HCT116 (cell line): ENCODE measurements around the gene METTL15. TPM values are rescaled to one million over a fixed set of nuclear protein-coding genes. Genes with fewer than 3 reads are reported as not detected.

ENCODE experiments used
- ATAC-seq: fragments of 200-7000 bp; cut with Tn5 transposase; 2 replicates; pipeline ENCODE4 v1.9.1; 2020; ENCODE audit warnings: mild to moderate bottlenecking, moderate library complexity
- BruUV-seq: library from RNA; stranded (reverse); fragments of 400-500 nt; replicated peaks from 2 replicates; lab custom pipeline; 2021; lab: Mats Ljungman, UMichigan
- CTCF ChIA-PET: fragments of 300-600 bp; sonication (Branson Sonifier 250); formaldehyde crosslinking; loops from one replicate; lab custom pipeline; 2021; ENCODE audit warnings: antibody characterized with exemption; lab: Charles Lee
- POLR2A ChIA-PET: fragments of 300-600, 350-600 bp; sonication (Branson Sonifier 250); formaldehyde crosslinking; loops from one replicate; lab custom pipeline; 2021; ENCODE audit warnings: antibody characterized with exemption; lab: Charles Lee
- RAD21 ChIA-PET, 2 experiments: fragments of 300-600 bp; sonication (Branson Sonifier 250); formaldehyde crosslinking; loops; one replicate each; lab custom pipeline; 2023; ENCODE audit warnings: low total read pairs in 2 of 2; ENCODE audit not compliant: uncharacterized antibody in 2 of 2, unreplicated experiment in 2 of 2, low non-redundant PET in 1 of 2; lab: Charles Lee
- DNase-seq: peaks from one replicate; pipeline ENCODE4 v3.0.0-alpha.2; 2010; ENCODE audit warnings: low read depth, low spot score
- H2AFZ ChIP-seq: fragments of 200-600 bp; shearing (Covaris generic), sonication (generic); 2 replicates; pipeline ENCODE4 v1.6.1; 2017; ENCODE audit warnings: low read depth, mixed run types, mixed read lengths, antibody characterized with exemption, low read length; ENCODE audit not compliant: poor library complexity, severe bottlenecking
- H3K27ac ChIP-seq: 2 replicates; pipeline ENCODE4 v1.5.1; 2012; ENCODE audit warnings: low read depth, low read length
- H3K27me3 ChIP-seq: fragments of 200-600 bp; sonication (generic); 2 replicates; pipeline ENCODE4 v1.6.1; 2016; ENCODE audit warnings: mixed run types, low read length, mixed read lengths; ENCODE audit not compliant: insufficient read depth
- H3K36me3 ChIP-seq, 2 experiments: fragments of 200-500 bp in 1 of 2; fragments of 200-600 bp in 1 of 2; sonication (Bioruptor generic) in 1 of 2; sonication (generic) in 1 of 2; 2 replicates each; pipeline versions ENCODE4 v1.5.1 to v1.6.1; 2014 to 2016; ENCODE audit warnings: low read length in 2 of 2, inconsistent platforms in 1 of 2, mixed read lengths in 1 of 2, mixed run types in 1 of 2; ENCODE audit not compliant: insufficient read depth in 2 of 2, control insufficient read depth in 1 of 2
- H3K4me1 ChIP-seq, 2 experiments: fragments of 200-600 bp in 1 of 2; sonication (generic) in 1 of 2; 2 replicates each; pipeline versions ENCODE4 v1.5.1 to v1.6.1; 2012 to 2017; ENCODE audit warnings: low read length in 2 of 2, inconsistent platforms in 1 of 2, mild to moderate bottlenecking in 1 of 2, mixed read lengths in 1 of 2, mixed run types in 1 of 2, moderate library complexity in 1 of 2; ENCODE audit not compliant: insufficient read depth in 2 of 2, control insufficient read depth in 1 of 2
- H3K4me2 ChIP-seq: fragments of 200-600 bp; sonication (generic); 2 replicates; pipeline ENCODE4 v1.6.1; 2017; ENCODE audit warnings: mixed run types, low read length, mixed read lengths
- H3K4me3 ChIP-seq, 2 experiments: fragments of 200-600 bp in 1 of 2; sonication (generic) in 1 of 2; replicated peaks in 1 of 2; 2 replicates each; pipeline ENCODE4 v1.5.1; 2011 to 2016; ENCODE audit warnings: low read length in 2 of 2, control low read depth in 1 of 2, low read depth in 1 of 2, mild to moderate bottlenecking in 1 of 2, mixed read lengths in 1 of 2, mixed run types in 1 of 2
- H3K79me2 ChIP-seq: fragments of 200-600 bp; sonication (generic); 2 replicates; pipeline ENCODE4 v1.6.1; 2017; ENCODE audit warnings: mild to moderate bottlenecking, mixed run types, low read length, moderate library complexity, mixed read lengths; ENCODE audit not compliant: insufficient read depth
- H3K9ac ChIP-seq: fragments of 200-600 bp; sonication (generic); 2 replicates; pipeline ENCODE4 v1.6.1; 2016; ENCODE audit warnings: low read length, mixed read lengths
- H3K9me2 ChIP-seq: fragments of 200-600 bp; sonication (generic), shearing (Covaris generic); 2 replicates; pipeline ENCODE4 v1.6.1; 2017; ENCODE audit warnings: mixed run types, mild to moderate bottlenecking, moderate library complexity; ENCODE audit not compliant: insufficient read depth
- H3K9me3 ChIP-seq, 2 experiments: fragments of 200-500 bp in 1 of 2; fragments of 200-600 bp in 1 of 2; sonication (Bioruptor generic) in 1 of 2; sonication (generic) in 1 of 2; 2 replicates each; pipeline ENCODE4 v1.6.1; 2014 to 2017; ENCODE audit warnings: low read length in 2 of 2, mixed read lengths in 2 of 2, inconsistent platforms in 1 of 2, low read depth in 1 of 2, mild to moderate bottlenecking in 1 of 2, mixed run types in 1 of 2, moderate library complexity in 1 of 2; ENCODE audit not compliant: control insufficient read depth in 1 of 2, insufficient read depth in 1 of 2
- H4K20me1 ChIP-seq: fragments of 200-600 bp; sonication (generic), shearing (Covaris generic); 2 replicates; pipeline ENCODE4 v1.6.1; 2017; ENCODE audit warnings: mixed run types, mild to moderate bottlenecking, moderate library complexity; ENCODE audit not compliant: insufficient read depth
- ATF3 ChIP-seq: IDR thresholded peaks from 2 replicates; pipeline ENCODE4 v1.6.1; 2012
- CBX3 ChIP-seq: IDR thresholded peaks from 2 replicates; pipeline ENCODE4 v1.6.1; 2012; ENCODE audit warnings: low read depth
- ELF1 ChIP-seq: IDR thresholded peaks from 2 replicates; pipeline ENCODE4 v1.6.1; 2012; ENCODE audit warnings: low read depth, borderline replicate concordance
- FOSL1 ChIP-seq: IDR thresholded peaks from 2 replicates; pipeline ENCODE4 v1.6.1; 2012; ENCODE audit warnings: low read depth
- JUND ChIP-seq: IDR thresholded peaks from 2 replicates; pipeline ENCODE4 v1.6.1; 2012
- RAD21 ChIP-seq: IDR thresholded peaks from 2 replicates; pipeline ENCODE4 v1.6.1; 2012; ENCODE audit warnings: low read depth, mild to moderate bottlenecking
- REST ChIP-seq: IDR thresholded peaks from 2 replicates; pipeline ENCODE4 v1.6.1; 2012; ENCODE audit warnings: low read depth
- SIN3A ChIP-seq: IDR thresholded peaks from 2 replicates; pipeline ENCODE4 v1.6.1; 2012; ENCODE audit warnings: low read depth
- SP1 ChIP-seq: IDR thresholded peaks from 2 replicates; pipeline ENCODE4 v1.6.1; 2012; ENCODE audit warnings: low read depth
- YY1 ChIP-seq: IDR thresholded peaks from 2 replicates; pipeline ENCODE4 v1.6.1; 2011; ENCODE audit warnings: low read length, low read depth, moderate library complexity, mild to moderate bottlenecking; ENCODE audit not compliant: insufficient replicate concordance; ENCODE audit errors: extremely low read depth
- ZNF274 ChIP-seq: fragments of 200-500 bp; sonication (Bioruptor generic); IDR thresholded peaks from 2 replicates; pipeline ENCODE4 v1.6.1; 2014; ENCODE audit warnings: mild to moderate bottlenecking, low read depth, low read length, inconsistent platforms
- intact Hi-C: fragments of 100-400 bp; cut with micrococcal nuclease; formaldehyde crosslinking; loops from 2 replicates; pipeline ENCODE4 v1.10.0; 2022
- total RNA-seq: library from RNA; stranded (reverse); gene quantifications from one replicate; pipeline ENCODE4 v1.2.1, GENCODE V29; 2021; ENCODE audit not compliant: unreplicated experiment

The METTL15 gene
- total RNA-seq, 1 experiment from 2014 or later, result 25.3 TPM

- CTCF ChIA-PET, result no interaction called here
- H3K27ac ChIP-seq, result no peak overlapping the region
- ATAC-seq, result no peak
- DNase-seq, result no peak
- RAD21 ChIA-PET, result no interaction called here
- no peaks in the 10 kb centered on the region for H3K36me3 ChIP-seq
- H3K9me2 ChIP-seq, result no peaks in the 10 kb centered on the region
- H3K27me3 ChIP-seq, result no peaks in the 10 kb centered on the region
- POLR2A ChIA-PET, result no interaction called here
- no peaks in the 10 kb centered on the region for H3K4me1 ChIP-seq
- H4K20me1 ChIP-seq, result no peaks in the 10 kb centered on the region
- BruUV-seq, result no TSS peak
- H3K79me2 ChIP-seq, result peaks cover 8% of the 10 kb centered on the region
- H3K9ac ChIP-seq, result no peak overlapping the region
- no peak overlapping the region for H3K4me3 ChIP-seq
- H2AFZ ChIP-seq, result no peak overlapping the region
- TF ChIP-seq SP1 (no peak), ZNF274 (no peak), RAD21 (no peak), JUND (no peak), REST (no peak), SIN3A (no peak), CBX3 (no peak), ELF1 (no peak), FOSL1 (no peak), ATF3 (no peak), YY1 (no peak)
- H3K4me2 ChIP-seq, result no peak overlapping the region
- intact Hi-C loops, result no loop called here
- H3K9me3 ChIP-seq, result no peaks in the 10 kb centered on the region
Measured at GRCh38 chr11:28268925-28269324, 160.7 kb downstream of the METTL15 start.
